ENCODE results near the gene PIK3R5.

DNA sequence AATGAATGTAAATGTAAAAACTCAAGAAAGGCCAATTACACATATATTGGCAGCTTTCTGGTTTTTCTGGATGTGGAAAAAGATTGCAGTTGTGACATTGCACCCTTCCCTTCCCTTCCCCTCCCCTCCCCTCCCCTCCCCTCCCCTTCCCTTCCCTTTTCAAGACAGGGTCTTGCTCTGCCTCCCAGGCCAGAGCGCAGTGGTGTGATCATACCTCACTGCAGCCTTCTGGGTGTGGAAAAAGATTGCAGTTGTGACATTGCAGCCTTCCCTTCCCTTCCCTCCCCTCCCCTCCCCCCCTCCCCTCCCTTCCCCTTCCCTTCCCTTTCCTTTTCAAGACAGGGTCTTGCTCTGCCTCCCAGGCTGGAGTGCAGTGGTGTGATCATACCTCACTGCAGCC is 41.7 kb downstream of the PIK3R5 start:
- TF ChIP-seq, protein P1, sequence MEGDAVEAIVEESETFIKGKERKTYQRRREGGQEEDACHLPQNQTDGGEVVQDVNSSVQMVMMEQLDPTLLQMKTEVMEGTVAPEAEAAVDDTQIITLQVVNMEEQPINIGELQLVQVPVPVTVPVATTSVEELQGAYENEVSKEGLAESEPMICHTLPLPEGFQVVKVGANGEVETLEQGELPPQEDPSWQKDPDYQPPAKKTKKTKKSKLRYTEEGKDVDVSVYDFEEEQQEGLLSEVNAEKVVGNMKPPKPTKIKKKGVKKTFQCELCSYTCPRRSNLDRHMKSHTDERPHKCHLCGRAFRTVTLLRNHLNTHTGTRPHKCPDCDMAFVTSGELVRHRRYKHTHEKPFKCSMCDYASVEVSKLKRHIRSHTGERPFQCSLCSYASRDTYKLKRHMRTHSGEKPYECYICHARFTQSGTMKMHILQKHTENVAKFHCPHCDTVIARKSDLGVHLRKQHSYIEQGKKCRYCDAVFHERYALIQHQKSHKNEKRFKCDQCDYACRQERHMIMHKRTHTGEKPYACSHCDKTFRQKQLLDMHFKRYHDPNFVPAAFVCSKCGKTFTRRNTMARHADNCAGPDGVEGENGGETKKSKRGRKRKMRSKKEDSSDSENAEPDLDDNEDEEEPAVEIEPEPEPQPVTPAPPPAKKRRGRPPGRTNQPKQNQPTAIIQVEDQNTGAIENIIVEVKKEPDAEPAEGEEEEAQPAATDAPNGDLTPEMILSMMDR (optimal IDR thresholded peaks at IDR 0.05 in 1 of 3, IDR thresholded peaks at IDR 0.05 in 1 of 3, conservative IDR thresholded peaks at IDR 0.05 in 1 of 3; ENCODE audit: extremely low read depth in 1 of 3, insufficient read depth in 2 of 3, low read length in 3 of 3), result no peak
- TF ChIP-seq EZH2 (IDR thresholded peaks at IDR 0.05; ENCODE audit: low read length), result no peak
